GF-D8 (cell line): ENCODE measurements around the gene GBP7.
"Not testable (repeated sequence)": the region's sequence is repeated elsewhere in the genome, so short reads cannot be mapped to it uniquely, and the experiment has no call there.

Experiments
- DNase-seq: peaks from one replicate; lab custom pipeline; 2025; lab: John Stamatoyannopoulos, UW

The GBP7 gene

GRCh38 chr1:89170170-89171066 is 5.4 kb downstream of the GBP7 start:
- no peak for DNase-seq

- no peak for DNase-seq
These were observed 6.6 kb downstream of the GBP7 start for GRCh38 chr1:89169166-89169565.

- no peak for DNase-seq
These were observed 8.1 kb downstream of the GBP7 start for GRCh38 chr1:89167590-89168230.

DNA sequence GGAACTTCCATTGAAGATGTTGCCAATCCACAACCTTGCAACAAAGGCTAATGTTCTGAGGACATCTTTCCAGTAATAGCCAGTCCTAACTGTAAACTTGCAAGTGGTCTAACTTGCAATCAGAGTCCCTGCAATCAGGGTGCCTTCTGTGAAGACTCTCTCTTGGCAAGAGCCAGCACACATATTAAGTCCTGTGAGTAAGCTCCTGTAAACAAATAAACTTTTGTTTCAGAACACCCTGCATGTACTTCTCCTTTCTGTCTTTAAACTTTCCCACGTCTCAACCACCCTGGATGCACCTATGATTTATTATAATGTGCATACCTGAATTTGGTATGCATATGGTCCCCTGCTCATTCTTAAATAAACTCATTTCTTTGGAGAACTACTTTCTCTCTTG is 9.1 kb downstream of the GBP7 start:
- DNase-seq = no peak

DNA sequence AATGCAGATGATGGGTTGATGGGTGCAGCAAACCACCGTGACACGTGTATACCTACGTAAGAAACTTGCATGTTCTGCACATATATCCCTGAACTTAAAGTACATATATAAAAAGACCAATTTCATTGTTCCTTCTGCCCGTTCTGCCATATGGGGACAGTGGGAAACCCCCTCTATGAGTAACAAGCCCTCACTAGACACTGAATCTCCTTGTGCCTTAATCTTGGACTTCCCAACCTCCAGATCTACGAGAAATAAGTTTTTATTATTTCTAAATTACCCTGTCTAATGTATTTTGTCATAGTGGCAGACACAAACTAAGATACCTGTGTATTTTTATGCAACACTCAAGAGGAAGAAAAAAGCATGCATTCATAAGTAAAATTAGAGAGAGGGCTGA is 10.0 kb downstream of the GBP7 start:
- DNase-seq = no peak

- no peak for DNase-seq
These were observed 24.8 kb downstream of the GBP7 start for GRCh38 chr1:89151047-89151446.

- no peak for DNase-seq
These were observed 25.8 kb downstream of the GBP7 start for GRCh38 chr1:89149976-89150375.

- DNase-seq = no peak
These were observed 26.6 kb downstream of the GBP7 start for GRCh38 chr1:89149229-89149628.

GRCh38 chr1:89147678-89148658 is 27.8 kb downstream of the GBP7 start:
- no peak for DNase-seq

- DNase-seq = no peak
These were observed 29.1 kb downstream of the GBP7 start for GRCh38 chr1:89146721-89147120.

DNA sequence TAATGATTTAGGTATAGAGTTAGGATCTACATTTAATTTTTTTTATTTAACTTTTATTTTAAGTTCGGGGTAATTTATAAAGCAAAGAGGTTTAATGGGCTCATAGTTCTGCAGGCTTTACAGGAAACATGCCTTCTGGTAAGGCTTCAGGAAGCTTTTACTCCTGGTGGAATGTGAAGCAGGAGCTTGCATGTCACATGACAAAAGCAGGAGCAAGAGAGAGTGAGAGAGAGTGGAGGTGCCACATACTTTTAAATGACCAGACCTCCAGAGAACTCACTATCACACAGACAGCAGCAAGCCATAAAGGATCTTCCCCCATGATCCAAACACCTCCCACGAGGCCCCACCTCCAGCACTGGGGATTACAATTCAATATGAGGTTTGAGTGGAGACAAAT is 32.3 kb downstream of the GBP7 start:
- no peak for DNase-seq

- DNase-seq = no peak
These were observed 33.6 kb downstream of the GBP7 start for GRCh38 chr1:89142160-89142559.

DNA sequence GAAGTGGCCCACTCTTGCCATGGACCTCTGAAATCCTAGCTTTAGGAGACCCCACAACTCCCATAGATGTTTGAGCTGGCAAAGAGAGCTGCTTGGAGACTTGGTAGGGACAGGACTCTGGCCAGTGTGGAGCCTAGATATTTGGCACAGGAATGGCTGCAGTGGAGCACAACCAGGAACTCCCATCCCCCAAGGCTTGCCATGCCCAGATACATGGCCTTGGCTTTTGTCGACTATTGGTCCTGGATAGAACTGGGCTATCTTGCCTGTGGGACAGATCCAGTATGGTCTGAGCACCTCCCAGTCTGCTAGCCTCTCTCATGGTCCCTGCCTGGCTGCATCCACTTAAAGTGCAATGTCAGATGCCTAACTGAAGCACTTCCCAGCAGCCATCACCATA is 42.1 kb downstream of the GBP7 start:
- no peak for DNase-seq

DNA sequence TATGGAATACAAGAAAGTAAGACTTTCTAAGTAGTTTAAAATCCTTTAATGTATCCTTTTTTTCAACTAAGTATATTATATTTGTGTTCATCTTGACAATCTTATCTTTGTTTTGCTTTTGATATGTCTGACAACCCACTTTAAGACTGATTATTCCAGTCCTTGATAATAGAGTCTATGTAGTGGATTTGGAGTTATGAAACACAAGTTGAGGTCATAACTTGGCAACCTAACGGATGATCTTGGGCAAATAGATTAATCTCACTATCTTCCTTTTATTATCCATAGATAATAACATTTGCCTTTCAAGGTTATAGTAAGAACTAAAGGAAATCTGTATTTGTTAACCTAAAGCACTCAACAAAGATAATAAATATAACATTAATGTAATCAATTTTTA is 45.1 kb downstream of the GBP7 start:
- no peak for DNase-seq

DNA sequence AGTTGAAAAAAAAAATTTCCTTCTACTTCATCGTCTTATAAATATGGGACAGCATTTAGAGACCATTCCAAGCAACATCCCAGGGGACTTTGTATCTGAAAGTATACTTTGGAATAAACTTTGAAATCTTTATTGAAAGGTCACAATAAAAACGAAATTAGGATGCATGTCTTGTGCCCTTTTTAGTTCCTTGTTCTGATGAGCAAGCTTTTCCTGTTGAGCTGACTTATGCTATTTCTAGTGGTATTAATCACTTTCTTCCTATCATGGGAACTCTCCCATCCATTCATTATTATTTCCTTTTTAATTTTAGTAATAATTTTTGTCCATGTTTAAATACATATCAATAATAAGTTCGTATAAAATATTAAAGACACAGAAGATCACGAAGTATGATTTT is 45.9 kb downstream of the GBP7 start:
- DNase-seq = no peak

DNA sequence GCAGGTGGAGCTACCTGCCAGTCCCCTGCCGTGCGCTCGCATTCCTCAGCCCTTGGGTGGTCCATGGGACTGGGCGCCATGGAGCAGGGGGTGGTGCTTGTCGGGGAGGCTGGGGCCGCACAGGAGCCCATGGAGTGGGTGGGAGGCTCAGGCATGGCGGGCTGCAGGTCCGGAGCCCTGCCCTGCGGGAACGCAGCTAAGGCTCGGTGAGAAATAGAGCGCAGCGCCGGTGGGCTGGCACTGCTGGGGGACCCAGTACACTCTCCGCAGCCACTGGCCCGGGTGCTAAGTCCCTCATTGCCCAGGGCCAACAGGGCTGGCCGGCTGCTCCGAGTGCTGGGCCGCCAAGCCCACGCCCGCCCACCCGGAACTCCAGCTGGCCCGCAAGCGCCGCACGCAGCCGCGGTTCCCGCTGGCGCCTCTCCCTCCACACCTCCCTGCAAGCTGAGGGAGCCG is 47.8 kb downstream of the GBP7 start:
- not testable (repeated sequence) for DNase-seq

DNA sequence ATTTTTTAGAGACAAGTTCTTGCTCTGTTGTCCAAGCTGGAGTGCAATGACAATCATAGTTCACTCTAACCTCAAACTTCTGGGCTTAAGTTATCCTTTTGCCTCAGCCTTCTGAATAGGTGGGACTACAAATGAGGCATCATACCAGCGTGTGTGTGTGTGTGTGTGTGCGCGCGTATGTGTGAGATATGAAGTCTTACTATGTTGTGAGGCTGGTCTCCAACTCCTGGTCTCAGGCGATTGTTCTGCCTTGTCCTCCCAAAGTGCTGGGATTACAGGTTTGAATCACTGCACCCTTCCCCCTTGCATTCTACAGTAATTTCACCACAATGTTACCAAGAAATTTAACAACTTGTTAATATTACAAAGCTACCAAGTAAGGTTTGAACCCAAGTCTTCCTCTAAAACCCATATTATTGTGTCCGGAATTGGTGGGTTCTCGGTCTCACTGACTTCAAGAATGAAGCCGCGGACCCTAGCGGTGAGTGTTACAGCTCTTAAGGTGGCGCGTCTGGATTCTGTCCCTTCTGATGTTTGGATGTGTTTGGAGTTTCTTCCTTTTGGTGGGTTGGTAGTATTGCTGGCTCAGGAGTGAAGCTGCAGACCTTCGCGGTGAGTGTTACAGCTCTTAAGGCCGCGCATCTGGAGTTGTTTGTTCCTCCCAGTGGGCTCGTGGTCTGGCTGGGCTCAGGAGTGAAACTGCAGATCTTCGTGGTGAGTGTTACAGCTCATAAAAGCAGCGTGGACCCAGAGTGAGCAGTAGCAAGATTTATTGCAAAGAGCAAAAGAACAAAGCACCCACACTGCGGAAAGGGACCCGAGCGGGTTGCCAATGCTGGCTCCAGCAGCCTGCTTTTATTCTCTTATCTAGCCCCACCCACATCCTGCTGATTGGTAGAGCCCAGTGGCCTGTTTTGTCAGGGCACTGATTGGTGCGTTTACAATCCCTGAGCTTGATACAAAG is 48.9 kb downstream of the GBP7 start:
- DNase-seq = not testable (repeated sequence)

DNA sequence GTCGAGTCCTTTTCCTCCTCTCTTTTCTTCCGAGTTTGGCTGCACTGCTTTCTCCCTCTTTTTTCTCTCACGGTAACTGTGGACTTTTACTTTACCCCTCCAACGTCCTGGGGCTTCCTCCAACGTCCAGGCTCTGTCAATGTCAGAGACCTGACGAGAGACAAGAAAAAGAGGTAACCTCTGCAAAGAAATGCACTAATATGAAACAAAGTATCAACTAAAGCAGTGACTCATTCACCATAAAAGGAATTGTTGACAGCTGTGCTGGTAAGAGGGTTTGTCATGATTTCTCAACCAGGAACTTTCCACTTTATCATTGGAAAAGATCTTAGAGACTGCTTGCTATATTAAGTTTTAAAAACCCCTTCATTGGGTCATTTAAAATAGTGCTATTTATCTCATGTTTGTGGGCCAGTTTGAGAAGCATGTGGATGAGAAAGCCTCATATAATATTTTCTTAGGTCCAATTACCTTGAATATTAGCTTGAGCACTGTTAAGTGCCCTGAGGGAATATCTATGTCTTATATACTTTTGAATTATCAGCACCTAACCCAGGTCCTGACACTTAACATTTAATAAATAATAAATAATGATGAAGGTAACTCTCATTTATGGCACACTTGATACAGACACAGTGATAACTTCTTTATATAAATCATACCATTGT is 49.8 kb downstream of the GBP7 start, which contains the start of gene GBP2:
GBP2 (minus strand) TSS at position 202 of the 668 bp plus-strand sequence. CDS start 4,148 bp downstream, outside the sequence.
- peak; percentile 64 for DNase-seq

DNA sequence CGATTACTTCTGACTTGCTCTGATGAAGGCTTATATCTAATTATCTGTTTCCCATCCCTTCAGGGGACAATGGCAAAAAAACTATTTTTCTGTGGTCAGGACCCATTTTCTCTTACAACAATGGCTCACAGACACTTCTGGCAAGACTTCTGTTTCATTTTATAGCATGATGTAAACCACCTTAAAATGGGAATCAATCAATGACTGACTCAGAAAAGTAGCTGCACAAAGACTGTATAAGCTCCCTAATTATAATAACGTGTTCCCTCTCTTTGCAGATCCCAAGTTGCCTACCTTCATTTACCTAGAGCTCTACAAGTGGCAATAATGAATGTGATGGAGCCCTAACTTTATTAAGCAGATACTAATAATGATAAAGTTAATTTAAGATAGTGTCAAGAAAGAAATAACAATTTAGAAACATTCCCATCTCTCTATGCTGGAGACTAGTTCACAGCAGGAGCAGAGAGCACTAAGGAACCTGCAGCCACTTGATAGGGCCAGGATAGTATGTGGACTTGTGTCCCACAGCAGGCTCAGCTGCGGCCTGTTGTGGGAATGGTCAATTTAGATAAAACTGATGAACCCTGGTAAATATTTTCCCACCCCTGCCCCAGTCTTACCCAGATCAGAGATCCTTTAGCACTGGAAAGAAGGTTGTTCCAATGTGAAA is 50.4 kb downstream of the GBP7 start:
- no peak for DNase-seq

DNA sequence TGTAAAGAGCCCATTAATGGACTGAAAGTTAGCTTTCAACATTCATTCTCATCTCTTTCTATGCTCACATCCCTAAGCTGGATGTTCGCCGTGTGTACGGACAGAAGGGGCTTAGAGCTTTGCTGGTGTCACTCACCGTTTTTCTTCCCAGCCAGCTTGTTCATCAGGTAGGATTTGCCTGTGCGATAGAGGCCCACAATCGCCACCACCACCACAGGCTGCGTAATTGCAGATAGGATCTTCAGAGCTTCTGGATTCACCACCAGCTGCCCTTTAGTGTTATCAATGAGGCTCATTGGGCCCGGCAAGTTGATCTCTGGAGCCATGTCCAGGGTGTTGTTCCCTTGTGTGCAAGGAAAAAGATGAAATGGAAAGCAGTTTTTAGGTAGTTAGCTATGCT is 54.2 kb downstream of the GBP7 start:
- no peak for DNase-seq
